DND-41 (cell line): ENCODE data around the gene TPD52L1.

Experiments used
- ATAC-seq: fragments of 200-7000 bp; cut with Tn5 transposase; 3 replicates; pipeline ENCODE4 v1.9.1; 2021; ENCODE audit warnings: low read depth; ENCODE audit not compliant: insufficient read depth
- DNase-seq: peaks from one replicate; pipeline ENCODE4 v3.0.0-alpha.2; 2020
- H2AFZ ChIP-seq: 2 replicates; pipeline ENCODE4 v1.6.0; 2012; ENCODE audit warnings: low read depth, low read length
- H3K27ac ChIP-seq: 2 replicates; pipeline ENCODE4 v1.5.1; 2012; ENCODE audit warnings: low read length, inconsistent platforms
- H3K27me3 ChIP-seq: fragments of 200-600 bp; sonication (generic); 2 replicates; pipeline ENCODE4 v1.6.0; 2012; ENCODE audit warnings: low read length, mild to moderate bottlenecking, inconsistent platforms; ENCODE audit not compliant: insufficient read depth, poor library complexity
- H3K36me3 ChIP-seq: 2 replicates; pipeline ENCODE4 v1.5.1; 2012; ENCODE audit warnings: low read length, inconsistent platforms; ENCODE audit not compliant: insufficient read depth
- H3K4me1 ChIP-seq: 2 replicates; pipeline ENCODE4 v1.5.1; 2012; ENCODE audit warnings: mild to moderate bottlenecking, low read length; ENCODE audit not compliant: insufficient read depth
- H3K4me2 ChIP-seq: 2 replicates; pipeline ENCODE4 v1.6.0; 2012; ENCODE audit warnings: mild to moderate bottlenecking, moderate library complexity, low read length, inconsistent platforms; ENCODE audit not compliant: insufficient read depth
- H3K4me3 ChIP-seq, 2 experiments: fragments of 200-600 bp in 1 of 2; shearing (Covaris generic) in 1 of 2; 2 replicates each; pipeline ENCODE4 v1.5.1; 2012 to 2016; ENCODE audit warnings: inconsistent platforms in 2 of 2, low read length in 2 of 2, mild to moderate bottlenecking in 2 of 2, low read depth in 1 of 2, moderate library complexity in 1 of 2
- H3K79me2 ChIP-seq: 2 replicates; pipeline ENCODE4 v1.6.0; 2012; ENCODE audit warnings: low read length, inconsistent platforms; ENCODE audit not compliant: insufficient read depth
- H3K9ac ChIP-seq: 2 replicates; pipeline ENCODE4 v1.6.0; 2012; ENCODE audit warnings: low read depth, mild to moderate bottlenecking, inconsistent platforms, low read length, moderate library complexity
- H3K9me3 ChIP-seq: 2 replicates; pipeline ENCODE4 v1.5.1; 2012; ENCODE audit warnings: low read length, moderate library complexity, mild to moderate bottlenecking, inconsistent platforms; ENCODE audit not compliant: insufficient read depth, severe bottlenecking
- H4K20me1 ChIP-seq: 2 replicates; pipeline ENCODE4 v1.6.0; 2012; ENCODE audit warnings: low read length; ENCODE audit not compliant: insufficient read depth
- EZH2 ChIP-seq: IDR thresholded peaks from 3 replicates; pipeline ENCODE4 v1.6.1; 2012; ENCODE audit warnings: borderline replicate concordance, low read depth, mild to moderate bottlenecking, moderate library complexity, low read length, inconsistent platforms; ENCODE audit not compliant: severe bottlenecking
- TF ChIP-seq, protein P1 (sequence below): IDR thresholded peaks from 2 replicates; pipeline ENCODE4 v1.5.1; 2012; ENCODE audit warnings: borderline replicate concordance, low read length, moderate library complexity, mild to moderate bottlenecking; ENCODE audit not compliant: poor library complexity, severe bottlenecking; ENCODE audit errors: extremely low read depth

TPD52L1 gene

DNA sequence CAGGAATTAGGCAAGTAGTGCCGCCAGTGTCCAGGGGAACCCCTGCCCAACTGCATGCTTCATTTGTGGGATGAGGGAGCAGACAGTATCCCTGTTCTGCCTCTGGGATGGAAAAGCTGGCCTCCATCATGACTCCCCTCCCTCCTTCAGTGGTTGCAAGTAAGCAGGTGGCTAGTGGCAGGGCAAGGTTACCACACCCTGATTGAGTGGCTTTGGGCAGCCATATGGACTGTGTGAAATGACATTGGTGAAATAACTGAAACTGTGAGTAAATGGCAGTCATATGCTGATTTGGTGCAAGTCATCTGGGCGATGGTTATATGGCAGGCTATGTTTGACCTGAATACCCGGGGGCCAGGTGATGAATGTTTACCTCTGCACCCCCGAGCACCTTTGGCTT is 115.2 kb downstream of the TPD52L1 start:
- H3K27me3 ChIP-seq: no peaks in the 10 kb centered on the region
- no peak overlapping the region for H3K4me3 ChIP-seq
- no peak overlapping the region for H3K27ac ChIP-seq
- H3K9me3 ChIP-seq: no peaks in the 10 kb centered on the region
- H3K4me2 ChIP-seq: no peak overlapping the region
- no peak overlapping the region for H3K9ac ChIP-seq
- H3K79me2 ChIP-seq: no peaks in the 10 kb centered on the region
- H2AFZ ChIP-seq: no peak overlapping the region
- DNase-seq (no peak), ATAC-seq (no peak)
- H3K4me1 ChIP-seq: no peaks in the 10 kb centered on the region
- peaks cover 29% of the 10 kb centered on the region for H3K36me3 ChIP-seq
- TF ChIP-seq, protein P1, sequence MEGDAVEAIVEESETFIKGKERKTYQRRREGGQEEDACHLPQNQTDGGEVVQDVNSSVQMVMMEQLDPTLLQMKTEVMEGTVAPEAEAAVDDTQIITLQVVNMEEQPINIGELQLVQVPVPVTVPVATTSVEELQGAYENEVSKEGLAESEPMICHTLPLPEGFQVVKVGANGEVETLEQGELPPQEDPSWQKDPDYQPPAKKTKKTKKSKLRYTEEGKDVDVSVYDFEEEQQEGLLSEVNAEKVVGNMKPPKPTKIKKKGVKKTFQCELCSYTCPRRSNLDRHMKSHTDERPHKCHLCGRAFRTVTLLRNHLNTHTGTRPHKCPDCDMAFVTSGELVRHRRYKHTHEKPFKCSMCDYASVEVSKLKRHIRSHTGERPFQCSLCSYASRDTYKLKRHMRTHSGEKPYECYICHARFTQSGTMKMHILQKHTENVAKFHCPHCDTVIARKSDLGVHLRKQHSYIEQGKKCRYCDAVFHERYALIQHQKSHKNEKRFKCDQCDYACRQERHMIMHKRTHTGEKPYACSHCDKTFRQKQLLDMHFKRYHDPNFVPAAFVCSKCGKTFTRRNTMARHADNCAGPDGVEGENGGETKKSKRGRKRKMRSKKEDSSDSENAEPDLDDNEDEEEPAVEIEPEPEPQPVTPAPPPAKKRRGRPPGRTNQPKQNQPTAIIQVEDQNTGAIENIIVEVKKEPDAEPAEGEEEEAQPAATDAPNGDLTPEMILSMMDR: no peak
- TF ChIP-seq EZH2: no peak
- no peaks in the 10 kb centered on the region for H4K20me1 ChIP-seq

DNA sequence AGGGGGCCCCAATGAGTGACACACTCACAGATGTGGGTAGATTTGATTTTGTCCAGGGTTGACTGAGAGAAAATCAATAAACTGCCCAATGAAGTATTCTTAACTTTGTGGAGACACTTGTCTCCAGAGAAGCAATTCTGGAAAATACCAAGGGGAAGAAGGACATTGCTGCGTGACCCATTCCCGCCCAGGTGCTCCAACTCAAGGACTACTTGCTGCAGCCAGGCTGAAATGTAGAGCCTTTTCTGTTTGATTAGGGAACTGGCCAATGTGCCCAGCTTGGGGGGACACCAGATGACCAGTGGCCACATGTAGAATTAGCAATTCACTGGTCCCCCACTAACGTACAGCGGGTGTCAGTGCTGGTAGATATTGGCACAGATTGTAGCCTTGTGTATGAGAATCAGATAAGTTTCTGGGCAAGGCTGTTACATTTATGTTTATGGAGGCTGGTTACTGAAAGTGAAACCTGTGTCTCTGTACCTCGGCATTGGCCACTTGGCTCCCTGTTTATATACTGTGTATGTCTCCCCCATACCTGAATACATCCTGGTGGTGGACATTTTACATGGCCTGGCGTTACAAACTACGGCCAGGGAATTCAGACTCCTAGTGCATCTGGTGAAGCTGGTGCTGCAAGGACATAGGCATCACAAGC is 115.9 kb downstream of the TPD52L1 start:
- DNase-seq (no peak), ATAC-seq (no peak)
- no peak for TF ChIP-seq EZH2
- TF ChIP-seq, protein P1: no peak
- Histone ChIP-seq H3K9ac (no peak overlapping the region), H3K79me2 (no peaks in the 10 kb centered on the region), H3K4me3 (no peak overlapping the region), H3K27ac (no peak overlapping the region), H3K4me2 (no peak overlapping the region), H3K9me3 (no peaks in the 10 kb centered on the region), H2AFZ (no peak overlapping the region), H4K20me1 (no peaks in the 10 kb centered on the region), H3K4me1 (no peaks in the 10 kb centered on the region), H3K27me3 (no peaks in the 10 kb centered on the region), H3K36me3 (peaks cover 35% of the 10 kb centered on the region)

DNA sequence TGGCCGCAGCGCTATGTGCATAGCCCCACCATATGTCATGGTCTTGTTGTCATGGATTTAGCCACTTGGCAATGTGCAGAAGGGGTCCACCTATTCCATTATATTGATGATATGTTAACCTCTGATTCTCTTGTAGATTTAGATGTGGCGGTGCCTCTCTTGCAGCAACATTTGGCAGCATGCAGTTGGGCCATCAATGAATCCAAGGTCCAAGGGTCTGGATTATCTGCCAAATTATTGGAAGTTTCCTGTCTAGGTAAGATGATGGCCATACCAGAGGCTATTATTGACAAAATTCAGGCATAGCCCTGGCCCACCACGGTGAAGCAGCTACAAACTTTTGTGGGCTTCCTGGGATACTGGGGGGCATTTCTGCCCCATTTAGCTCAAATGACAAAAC is 116.8 kb downstream of the TPD52L1 start:
- no peak for ATAC-seq

More for the DNA sequence above, 116.8 kb downstream of the TPD52L1 start:
- Histone ChIP-seq H3K79me2 (no peaks in the 10 kb centered on the region), H3K9ac (no peak overlapping the region), H4K20me1 (no peaks in the 10 kb centered on the region), H2AFZ (no peak overlapping the region), H3K9me3 (no peaks in the 10 kb centered on the region), H3K4me2 (no peak overlapping the region), H3K4me3 (no peak overlapping the region), H3K36me3 (peaks cover 41% of the 10 kb centered on the region), H3K4me1 (no peaks in the 10 kb centered on the region), H3K27ac (no peak overlapping the region), H3K27me3 (no peaks in the 10 kb centered on the region)
- TF ChIP-seq, protein P1: no peak
- TF ChIP-seq EZH2: no peak
- no peak for DNase-seq
